H1 (cell line): Measurements from ENCODE around the gene DIDO1.

Experiments
- CHD2 ChIP-seq: IDR thresholded peaks from 2 replicates; pipeline ENCODE4 v1.6.1; 2012; ENCODE audit warnings: low read length, improper control_type of control experiment
- CTCF ChIP-seq, 3 experiments: IDR thresholded peaks; 1 replicate in 2 of 3; 2 replicates in 1 of 3; pipeline versions ENCODE4 v1.5.1 to v1.6.1; 2011; ENCODE audit warnings: low read length in 3 of 3, mild to moderate bottlenecking in 3 of 3, inconsistent platforms in 2 of 3, low read depth in 1 of 3, moderate library complexity in 1 of 3; ENCODE audit not compliant: insufficient read depth in 1 of 3; ENCODE audit errors: control extremely low read depth in 1 of 3
- KDM1A ChIP-seq: fragments of 200-600, 300-600 bp; sonication (generic); IDR thresholded peaks from 2 replicates; pipeline ENCODE4 v1.7.1; 2016; ENCODE audit warnings: mild to moderate bottlenecking, low read length, borderline replicate concordance
- POLR2AphosphoS5 ChIP-seq: IDR thresholded peaks from 2 replicates; pipeline ENCODE4 v1.6.1; 2011; ENCODE audit warnings: low read depth, low read length
- SP1 ChIP-seq: IDR thresholded peaks from 2 replicates; pipeline ENCODE4 v1.6.1; 2011; ENCODE audit warnings: low read depth, low read length

DNA sequence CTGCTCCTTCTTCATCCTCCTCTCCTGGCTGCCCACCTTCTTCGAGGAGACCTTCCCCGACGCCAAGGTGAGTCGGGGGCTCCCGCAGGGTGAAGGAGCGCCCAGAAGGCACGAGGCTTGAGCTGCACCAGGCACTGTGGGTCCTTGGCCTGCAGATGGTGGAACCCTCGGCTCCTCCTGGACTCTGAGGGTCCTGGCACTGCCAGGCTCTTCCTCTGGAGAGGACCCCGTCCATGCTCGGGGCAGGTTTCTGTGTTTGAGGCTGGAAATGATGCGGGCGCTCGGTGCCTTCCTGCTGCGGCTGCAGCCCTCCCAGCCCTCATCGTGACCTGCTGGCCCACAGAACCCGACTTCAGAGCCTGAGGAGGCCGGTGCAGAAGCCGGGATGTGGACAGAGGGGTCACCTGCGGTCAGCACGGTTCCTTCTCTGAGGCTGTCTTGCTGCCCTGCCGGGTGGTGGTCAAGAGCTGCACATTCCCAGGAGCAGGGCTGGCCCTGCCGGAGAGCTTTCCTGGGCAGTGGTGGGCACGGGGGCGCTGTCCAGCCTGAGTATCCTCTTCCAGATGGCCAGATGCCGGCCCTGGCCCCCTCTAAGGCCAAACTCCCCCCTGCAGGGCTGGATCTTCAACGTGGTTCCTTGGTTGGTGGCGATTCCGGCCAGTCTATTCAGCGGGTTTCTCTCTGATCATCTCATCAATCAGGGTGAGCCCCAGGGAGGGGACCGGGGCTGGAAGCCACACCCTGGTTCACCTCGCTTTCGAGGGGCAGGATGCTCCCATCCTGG is 37.5 kb upstream of the DIDO1 start:
- TF ChIP-seq CHD2 (no peak), CTCF (IDR thresholded peaks at IDR 0.05; ENCODE audit: control extremely low read depth in 1 of 3, insufficient read depth in 1 of 3, low read depth in 1 of 3, low read length in 3 of 3) (no peak), POLR2AphosphoS5 (no peak), KDM1A (no peak), SP1 (no peak)
